ENCODE results near the gene EPHB1. TPM values are rescaled to one million over a fixed set of nuclear protein-coding genes. Genes with fewer than 3 reads are reported as not detected.
"Not testable (repeated sequence)": the region's sequence is repeated elsewhere in the genome, so short reads cannot be mapped to it uniquely, and the experiment has no call there.

Gene EPHB1
- polyA plus RNA-seq, 3 donors: 5.0 to 6.8 (median 6.2) TPM

DNA sequence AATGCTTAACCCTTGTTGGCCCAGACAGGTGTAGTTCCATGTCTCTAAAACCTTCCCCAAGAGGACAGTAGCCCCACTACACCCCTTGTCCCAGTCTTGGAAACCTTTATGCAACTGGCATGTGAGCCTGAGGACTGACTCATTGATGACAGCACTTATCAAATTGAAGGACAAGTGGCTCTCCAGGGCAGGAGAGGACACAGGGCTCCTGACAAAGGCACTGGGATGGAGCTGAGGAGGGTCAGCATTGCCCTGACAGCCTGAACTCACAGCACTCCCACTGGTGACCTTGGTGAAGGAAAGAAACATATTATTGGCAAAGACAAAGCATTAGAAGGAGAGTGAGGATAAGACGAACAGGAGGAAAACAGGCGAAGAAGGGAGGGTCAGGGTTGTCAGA, 139.9 kb downstream of the EPHB1 start:
- DNase-seq (ENCODE audit: low read depth in 3 of 3, low spot score in 2 of 3): no peak

DNA sequence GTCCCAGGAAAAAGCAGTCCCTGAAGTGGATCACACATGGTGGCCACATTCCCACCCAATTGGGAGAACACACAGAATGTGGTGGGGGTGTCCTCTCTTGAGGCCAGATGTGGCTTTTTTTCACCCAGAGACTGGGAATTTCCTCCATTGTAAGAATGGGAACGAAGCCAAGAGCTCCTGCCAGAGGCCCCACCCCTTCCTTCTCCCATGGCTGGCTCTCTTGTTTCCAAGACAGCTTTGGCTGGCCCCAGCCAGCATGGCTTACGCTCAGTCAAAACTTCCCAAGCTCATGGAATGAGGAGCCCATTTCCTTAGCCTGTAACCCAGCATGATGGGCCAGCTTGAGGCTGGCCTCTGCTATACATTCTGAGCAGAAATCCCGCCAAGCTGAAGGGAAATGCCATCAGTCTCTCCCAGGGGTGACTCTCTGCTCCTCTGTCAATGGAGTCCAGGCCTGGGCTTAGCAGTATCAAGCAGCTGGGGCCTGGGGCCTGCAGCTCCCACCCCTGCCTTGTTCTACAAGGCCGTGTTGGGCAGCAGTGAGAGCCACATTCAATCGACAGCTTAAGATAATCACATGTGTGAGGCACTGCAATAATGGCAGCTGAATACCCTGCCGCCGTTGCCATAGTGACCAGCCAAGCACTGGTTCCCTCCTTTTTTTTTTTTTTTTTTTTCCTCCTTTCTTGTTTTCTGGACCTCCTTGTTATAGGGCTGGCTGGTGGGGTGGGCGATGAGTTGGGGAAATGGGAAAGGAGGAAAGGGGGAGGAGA, 142.4 kb downstream of the EPHB1 start:
- DNase-seq (ENCODE audit: low read depth in 3 of 3, low spot score in 2 of 3): no peak

- no peak for DNase-seq (ENCODE audit: low read depth in 3 of 3, low spot score in 2 of 3)
Observed at GRCh38 chr3:134938029-134938525, 143.0 kb downstream of the EPHB1 start.

- DNase-seq (ENCODE audit: low read depth in 3 of 3, low spot score in 2 of 3): no peak
Observed at GRCh38 chr3:134939978-134940377, 144.9 kb downstream of the EPHB1 start.

GRCh38 chr3:134941820-134942219, 146.8 kb downstream of the EPHB1 start:
- no peak for DNase-seq (ENCODE audit: low read depth in 3 of 3, low spot score in 2 of 3)

GRCh38 chr3:134944429-134944828, 149.4 kb downstream of the EPHB1 start:
- DNase-seq (ENCODE audit: low read depth in 3 of 3, low spot score in 2 of 3): no peak

DNA sequence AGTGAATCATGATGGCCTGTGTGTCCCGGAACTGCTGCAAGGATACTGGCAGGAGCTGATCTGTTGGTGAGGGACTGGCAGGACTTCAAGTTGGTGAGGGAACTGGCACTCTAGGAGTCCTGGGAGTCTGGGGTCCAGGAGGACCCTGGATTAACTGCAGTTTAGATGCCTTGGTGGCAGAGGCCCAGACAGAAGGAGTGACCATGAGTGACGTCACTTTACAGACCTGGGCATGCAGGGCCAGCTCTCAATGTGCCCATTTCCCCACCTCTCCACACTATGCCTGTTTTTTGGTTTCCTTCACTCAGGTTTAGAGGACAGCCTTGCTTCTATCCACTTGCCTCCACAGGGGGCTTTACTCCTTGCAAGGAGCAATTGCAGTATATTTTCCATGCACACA, 154.1 kb downstream of the EPHB1 start:
- no peak for DNase-seq (ENCODE audit: low read depth in 3 of 3, low spot score in 2 of 3)

DNA sequence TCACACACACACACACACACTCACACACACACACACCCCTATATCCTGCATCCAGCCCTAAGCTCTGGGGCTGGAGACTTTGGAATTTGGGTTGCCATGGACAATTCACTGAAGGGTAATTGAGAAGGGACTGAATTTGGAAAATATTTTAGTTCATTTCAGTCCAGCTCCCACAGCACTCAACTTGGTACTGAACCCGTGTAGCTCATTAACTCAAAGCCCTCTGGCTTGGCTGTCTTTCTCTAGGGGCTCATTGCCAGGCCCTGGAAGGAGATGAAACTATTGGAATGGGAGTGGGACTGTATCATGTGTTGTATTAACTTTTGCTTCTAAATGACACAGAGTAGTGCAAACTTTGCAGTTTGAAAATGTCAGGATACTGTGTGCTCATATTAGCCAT, 157.3 kb downstream of the EPHB1 start:
- no peak for DNase-seq (ENCODE audit: low read depth in 3 of 3, low spot score in 2 of 3)

DNA sequence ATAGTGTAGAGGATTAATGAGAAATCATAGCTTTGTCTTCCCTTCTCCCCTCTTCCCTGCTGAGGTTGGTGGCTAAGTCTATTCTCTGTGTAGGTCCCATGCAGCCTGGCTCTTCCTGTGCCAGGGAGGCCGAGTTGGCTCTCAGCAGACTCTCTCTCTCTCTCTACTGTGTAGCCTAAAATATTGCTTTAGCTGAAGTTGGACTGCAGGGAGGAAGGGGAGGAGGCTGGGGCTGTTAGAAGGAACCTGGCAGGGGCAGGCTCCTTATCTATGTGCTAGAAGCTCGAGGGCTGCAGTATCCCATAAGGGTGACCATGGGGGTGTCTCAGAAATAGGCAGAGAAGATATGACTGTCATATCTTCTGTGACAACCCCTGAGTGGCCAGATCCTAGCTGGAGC, 160.8 kb downstream of the EPHB1 start:
- no peak for DNase-seq (ENCODE audit: low read depth in 3 of 3, low spot score in 2 of 3)

GRCh38 chr3:134956395-134956794, 161.3 kb downstream of the EPHB1 start:
- DNase-seq (ENCODE audit: low read depth in 3 of 3, low spot score in 2 of 3): no peak

- no peak for DNase-seq (ENCODE audit: low read depth in 3 of 3, low spot score in 2 of 3)
Observed at GRCh38 chr3:134956844-134957243, 161.8 kb downstream of the EPHB1 start.

DNA sequence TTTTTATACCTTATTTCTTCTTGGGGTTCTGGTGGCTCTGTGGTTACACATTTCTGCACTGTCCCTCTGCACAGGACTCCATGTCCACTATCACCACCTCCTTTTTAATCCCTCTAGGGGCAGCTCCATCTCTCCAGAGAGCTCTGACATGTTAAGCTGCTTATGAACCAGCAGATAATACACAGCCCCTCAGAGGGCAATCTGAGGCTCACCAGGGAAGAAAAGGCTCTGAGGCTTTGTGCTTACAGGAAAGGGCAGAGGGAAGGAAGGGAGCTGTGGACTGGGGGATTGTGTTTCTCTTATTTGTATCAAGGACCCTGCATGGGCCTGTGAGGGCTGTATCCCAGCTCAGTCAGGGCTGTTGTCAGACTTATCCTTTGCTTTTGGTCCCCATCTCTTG, 164.5 kb downstream of the EPHB1 start:
- DNase-seq (ENCODE audit: low read depth in 3 of 3, low spot score in 2 of 3): no peak

DNA sequence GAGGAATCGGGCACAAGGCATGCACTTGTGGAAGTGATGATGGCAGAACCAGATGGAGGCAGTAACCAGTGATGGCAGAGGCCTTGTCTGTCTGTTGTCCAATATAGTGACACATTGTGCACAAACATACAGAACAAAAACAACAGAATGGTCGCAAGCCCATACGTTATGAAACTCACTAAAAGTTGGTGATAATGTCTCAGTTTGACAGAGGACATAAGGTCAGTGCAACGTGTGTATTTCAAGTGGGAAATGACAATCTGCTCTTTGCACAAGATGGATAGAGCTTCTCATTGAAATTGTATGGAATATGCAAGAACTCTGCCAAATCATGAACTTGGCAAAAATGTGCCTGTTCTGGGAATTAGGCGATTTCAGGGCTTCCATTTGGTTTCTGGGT, 169.2 kb downstream of the EPHB1 start:
- no peak for DNase-seq (ENCODE audit: low read depth in 3 of 3, low spot score in 2 of 3)

DNA sequence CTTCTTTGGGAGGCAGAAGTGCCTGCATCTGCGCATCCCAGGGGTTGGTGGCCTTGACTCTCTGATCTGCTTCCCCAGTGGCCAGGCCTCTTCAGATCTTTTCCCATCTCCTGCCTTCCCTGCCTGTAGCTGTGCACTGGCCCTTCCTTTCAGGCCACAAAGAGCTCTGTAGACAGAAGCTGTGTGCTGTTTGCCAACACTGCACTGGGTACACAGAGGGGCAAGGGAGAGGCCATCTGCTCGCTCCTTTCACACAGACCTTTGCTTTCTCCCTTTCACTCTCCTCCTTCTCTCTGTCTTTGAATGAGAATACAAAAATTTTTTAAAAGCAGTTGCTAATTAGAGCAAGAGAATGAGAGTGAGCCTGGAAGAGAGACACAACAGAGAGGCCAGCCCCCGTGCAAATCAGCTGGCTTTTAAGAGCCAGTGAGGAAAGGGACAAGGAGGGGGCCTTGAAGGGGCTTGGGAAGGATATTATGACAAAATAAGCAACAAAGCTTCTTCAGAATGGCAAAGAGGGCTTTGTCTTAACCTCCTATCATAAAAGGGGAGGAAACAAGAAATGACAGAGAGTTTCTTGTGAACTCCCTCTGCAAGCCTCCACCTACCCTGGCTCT, 170.9 kb downstream of the EPHB1 start:
- DNase-seq (ENCODE audit: low read depth in 3 of 3, low spot score in 2 of 3): no peak

GRCh38 chr3:134970895-134971294, 175.8 kb downstream of the EPHB1 start:
- DNase-seq (ENCODE audit: low read depth in 3 of 3, low spot score in 2 of 3): no peak

GRCh38 chr3:134971306-134971705, 176.2 kb downstream of the EPHB1 start:
- no peak for DNase-seq (ENCODE audit: low read depth in 3 of 3, low spot score in 2 of 3)

- not testable (repeated sequence) for DNase-seq (ENCODE audit: low read depth in 3 of 3, low spot score in 2 of 3)
Observed at GRCh38 chr3:134971907-134972306, 176.8 kb downstream of the EPHB1 start.

DNA sequence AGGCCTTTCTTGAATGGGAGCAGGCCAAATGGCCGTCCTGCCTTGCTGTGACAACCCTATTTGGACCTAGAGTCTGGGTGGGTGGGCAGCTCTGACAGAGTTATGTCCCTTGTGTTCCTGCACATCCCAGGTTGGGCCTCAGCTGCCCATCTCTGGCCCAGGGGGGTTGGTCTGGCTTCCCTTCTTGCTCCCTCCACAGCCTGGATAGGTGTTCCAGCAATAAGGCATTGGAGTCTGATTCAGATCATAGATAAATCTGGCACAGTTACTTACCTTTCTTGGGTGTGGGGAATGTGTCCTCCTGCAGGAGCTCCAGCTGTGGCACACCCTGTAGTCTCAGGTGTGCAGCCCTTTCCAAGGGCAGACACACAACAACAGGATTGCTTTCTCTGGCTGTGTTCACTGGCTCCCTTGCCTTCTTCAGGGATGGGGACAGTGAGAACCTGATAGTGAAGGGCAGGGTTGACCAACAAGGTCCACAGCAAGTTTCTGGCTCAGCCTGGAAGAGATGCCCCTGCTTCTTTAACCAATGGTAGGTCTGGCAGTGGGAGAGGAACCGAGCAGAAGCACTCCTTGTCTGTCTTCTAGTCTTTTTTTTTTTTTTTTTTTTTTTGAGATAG, 177.9 kb downstream of the EPHB1 start:
- DNase-seq (ENCODE audit: low read depth in 3 of 3, low spot score in 2 of 3): no peak

GRCh38 chr3:134974624-134975023, 179.6 kb downstream of the EPHB1 start:
- DNase-seq (ENCODE audit: low read depth in 3 of 3, low spot score in 2 of 3): no peak

DNA sequence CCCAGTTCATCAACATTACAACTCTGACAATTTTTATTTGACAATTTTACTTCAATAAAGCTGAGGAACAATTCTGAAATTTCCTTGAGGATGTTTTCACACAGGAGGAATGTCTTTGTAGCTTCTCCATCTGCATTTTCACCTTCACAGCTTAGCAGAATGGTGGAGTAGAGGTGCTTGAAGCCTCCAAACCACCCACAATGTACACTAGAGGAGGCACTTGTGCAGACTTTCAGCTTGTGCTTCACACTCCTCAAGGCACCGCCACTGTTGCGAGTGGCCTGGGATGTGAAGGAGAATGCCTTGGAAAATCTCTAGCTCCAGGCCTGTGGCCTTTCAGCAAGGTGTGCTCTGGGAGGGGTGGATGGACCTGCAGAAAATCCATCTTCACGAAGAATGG, 181.9 kb downstream of the EPHB1 start:
- no peak for DNase-seq (ENCODE audit: low read depth in 3 of 3, low spot score in 2 of 3)

DNA sequence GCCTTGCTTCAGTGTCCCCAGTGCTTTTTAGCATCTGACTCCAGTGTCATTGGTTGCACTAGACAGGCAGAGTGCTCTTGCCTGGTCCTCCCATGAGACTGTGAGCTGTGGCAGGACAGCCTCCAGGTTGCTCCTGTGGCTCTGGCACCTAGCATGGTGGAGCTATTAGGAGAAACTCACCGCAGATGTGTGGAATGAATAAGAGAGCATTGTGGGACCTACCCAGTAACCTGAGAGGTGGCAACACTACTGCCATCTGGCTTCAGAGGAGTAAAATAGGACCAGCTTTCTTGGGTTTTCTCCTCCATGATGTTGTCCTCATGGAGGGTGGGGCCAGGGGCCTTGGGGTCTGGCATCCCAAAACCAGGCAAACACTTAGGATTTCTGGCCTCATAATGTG, 183.6 kb downstream of the EPHB1 start:
- DNase-seq (ENCODE audit: low read depth in 3 of 3, low spot score in 2 of 3): no peak

Measured in right renal cortex interstitium (tissue), 3 donors.